ENCODE measurements around the gene RIPK3.
A peak's percentile ranks its signal among the peaks of the same experiment; 100 is the strongest.

Gene RIPK3

GRCh38 chr14:24365600-24366412, 26.0 kb upstream of the RIPK3 start:
- Histone ChIP-seq H3K4me3 (peak overlapping the region; percentile 88), H3K27ac (peak overlapping the region; percentile 97 to 99)
- TF ChIP-seq CTCF (IDR thresholded peaks at IDR 0.05): peak; percentile 81
- DNase-seq (ENCODE audit: low spot score): peak; percentile 92

- Histone ChIP-seq H3K4me3 (no peak overlapping the region), H3K27ac (peak overlapping the region in 1 of 2 donors; percentile 99)
- no peak for TF ChIP-seq CTCF (IDR thresholded peaks at IDR 0.05)
- no peak for DNase-seq (ENCODE audit: low spot score)
These were observed 25.1 kb upstream of the RIPK3 start for GRCh38 chr14:24364841-24365240.

GRCh38 chr14:24363401-24363800, 23.6 kb upstream of the RIPK3 start:
- DNase-seq (ENCODE audit: low spot score): peak; percentile 31
- Histone ChIP-seq H3K4me3 (no peak overlapping the region), H3K27ac (no peak overlapping the region)
- no peak for TF ChIP-seq CTCF (IDR thresholded peaks at IDR 0.05)

- TF ChIP-seq CTCF (IDR thresholded peaks at IDR 0.05): no peak
- Histone ChIP-seq H3K4me3 (no peak overlapping the region), H3K27ac (no peak overlapping the region)
- peak; percentile 21 for DNase-seq (ENCODE audit: low spot score)
These were observed 22.6 kb upstream of the RIPK3 start for GRCh38 chr14:24362241-24362960.

GRCh38 chr14:24361326-24361725, 21.5 kb upstream of the RIPK3 start:
- Histone ChIP-seq H3K4me3 (no peak overlapping the region), H3K27ac (no peak overlapping the region)
- peak; percentile 21 for DNase-seq (ENCODE audit: low spot score)
- TF ChIP-seq CTCF (IDR thresholded peaks at IDR 0.05): no peak

- TF ChIP-seq CTCF (IDR thresholded peaks at IDR 0.05): no peak
- no peak for DNase-seq (ENCODE audit: low spot score)
- Histone ChIP-seq H3K4me3 (no peak overlapping the region), H3K27ac (no peak overlapping the region)
These were observed 20.5 kb upstream of the RIPK3 start for GRCh38 chr14:24360281-24360680.

All from coronary artery (tissue), 2 donors.